H9 (cell line): ENCODE data around the gene RETREG3. TPM values are rescaled to one million over a fixed set of nuclear protein-coding genes. Genes with fewer than 3 reads are reported as not detected.
A peak's percentile ranks its signal among the peaks of the same experiment; 100 is the strongest.

Experiments used
- DNase-seq: peaks from one replicate; pipeline ENCODE4 v3.0.0-alpha.2; 2017
- H2AFZ ChIP-seq: one replicate; pipeline ENCODE4 v1.6.1; 2013; ENCODE audit warnings: mild to moderate bottlenecking, low read length, control low read depth, moderate library complexity
- H2AK5ac ChIP-seq: 2 replicates; pipeline ENCODE4 v1.6.1; 2013; ENCODE audit warnings: low read length, control low read depth, mixed read lengths; ENCODE audit not compliant: insufficient read length
- H2BK120ac ChIP-seq: one replicate; pipeline ENCODE4 v1.6.1; 2013; ENCODE audit warnings: low read depth, mild to moderate bottlenecking, low read length, control low read depth, inconsistent platforms; ENCODE audit not compliant: poor library complexity, severe bottlenecking
- H2BK12ac ChIP-seq: 2 replicates; pipeline ENCODE4 v1.6.1; 2013; ENCODE audit warnings: low read length, control low read depth, mixed read lengths, low read depth; ENCODE audit not compliant: insufficient read length
- H2BK15ac ChIP-seq: 2 replicates; pipeline ENCODE4 v1.6.1; 2013; ENCODE audit warnings: low read depth, low read length, control low read depth
- H2BK20ac ChIP-seq: one replicate; pipeline ENCODE4 v1.6.1; 2013; ENCODE audit warnings: low read depth, mild to moderate bottlenecking, low read length, control low read depth, inconsistent platforms; ENCODE audit not compliant: poor library complexity, severe bottlenecking
- H2BK5ac ChIP-seq: 2 replicates; pipeline ENCODE4 v1.6.1; 2013; ENCODE audit warnings: low read length, control low read depth, mixed read lengths; ENCODE audit not compliant: insufficient read length
- H3K14ac ChIP-seq: 2 replicates; pipeline ENCODE4 v1.6.1; 2013; ENCODE audit warnings: low read length, control low read depth; ENCODE audit not compliant: insufficient read depth
- H3K18ac ChIP-seq: 2 replicates; pipeline ENCODE4 v1.6.1; 2013; ENCODE audit warnings: low read depth, mild to moderate bottlenecking, mixed read lengths, low read length, control low read depth; ENCODE audit not compliant: insufficient read length
- H3K23ac ChIP-seq: 2 replicates; pipeline ENCODE4 v1.6.1; 2013; ENCODE audit warnings: low read length, control low read depth, mixed read lengths, low read depth; ENCODE audit not compliant: insufficient read length
- H3K23me2 ChIP-seq: 2 replicates; pipeline ENCODE4 v1.6.1; 2013; ENCODE audit warnings: low read depth, mild to moderate bottlenecking, mixed read lengths, low read length, control low read depth; ENCODE audit not compliant: insufficient read length, poor library complexity, severe bottlenecking
- H3K27ac ChIP-seq: 2 replicates; pipeline ENCODE4 v1.5.1; 2013; ENCODE audit warnings: low read length, control low read depth, mixed read lengths, low read depth; ENCODE audit not compliant: insufficient read length
- H3K27me3 ChIP-seq: 2 replicates; pipeline ENCODE4 v1.6.1; 2013; ENCODE audit warnings: low read length, control low read depth, inconsistent platforms; ENCODE audit not compliant: insufficient read depth
- H3K4ac ChIP-seq: 2 replicates; pipeline ENCODE4 v1.6.1; 2013; ENCODE audit warnings: low read depth, mild to moderate bottlenecking, control low read depth, inconsistent platforms, low read length, moderate library complexity
- H3K4me1 ChIP-seq: 2 replicates; pipeline ENCODE4 v1.6.1; 2013; ENCODE audit warnings: low read length, control low read depth, inconsistent platforms; ENCODE audit not compliant: insufficient read depth
- H3K4me2 ChIP-seq: 2 replicates; pipeline ENCODE4 v1.6.1; 2013; ENCODE audit warnings: low read length, control low read depth, mixed read lengths; ENCODE audit not compliant: insufficient read length, insufficient read depth
- H3K56ac ChIP-seq: 2 replicates; pipeline ENCODE4 v1.6.1; 2013; ENCODE audit warnings: low read depth, mild to moderate bottlenecking, mixed read lengths, low read length, control low read depth; ENCODE audit not compliant: insufficient read length
- H3K79me1 ChIP-seq: 2 replicates; pipeline ENCODE4 v1.6.1; 2013; ENCODE audit warnings: low read depth, mild to moderate bottlenecking, moderate library complexity, low read length, control low read depth, inconsistent platforms; ENCODE audit not compliant: insufficient read depth, poor library complexity, severe bottlenecking
- H3K79me2 ChIP-seq: 2 replicates; pipeline ENCODE4 v1.6.1; 2013; ENCODE audit warnings: low read length, control low read depth, inconsistent platforms; ENCODE audit not compliant: insufficient read depth
- H3K9ac ChIP-seq: 2 replicates; pipeline ENCODE4 v1.6.1; 2013; ENCODE audit warnings: low read length, control low read depth, mixed read lengths; ENCODE audit not compliant: insufficient read length; ENCODE audit errors: extremely low read depth
- H3K9me3 ChIP-seq: one replicate; pipeline ENCODE4 v1.6.1; 2013; ENCODE audit warnings: low read depth, low read length, inconsistent platforms; ENCODE audit not compliant: control insufficient read depth
- H3T11ph ChIP-seq: one replicate; pipeline ENCODE4 v1.6.1; 2013; ENCODE audit warnings: mild to moderate bottlenecking, low read length, control low read depth, inconsistent platforms
- H4K20me1 ChIP-seq: one replicate; pipeline ENCODE4 v1.6.1; 2013; ENCODE audit not compliant: control insufficient read depth, insufficient read length, insufficient read depth
- H4K5ac ChIP-seq: 2 replicates; pipeline ENCODE4 v1.6.1; 2013; ENCODE audit warnings: low read depth, mild to moderate bottlenecking, mixed read lengths, low read length, control low read depth; ENCODE audit not compliant: insufficient read length
- H4K8ac ChIP-seq: replicated peaks from 2 replicates; pipeline ENCODE4 v1.6.1; 2013; ENCODE audit warnings: low read length, control low read depth, mixed read lengths, low read depth; ENCODE audit not compliant: insufficient read length
- H4K91ac ChIP-seq: 2 replicates; pipeline ENCODE4 v1.6.1; 2013; ENCODE audit warnings: low read depth, mild to moderate bottlenecking, moderate library complexity, mixed read lengths, low read length, control low read depth; ENCODE audit not compliant: insufficient read length
- H3K27ac Mint-ChIP-seq, 3 experiments: 2 replicates in 2 of 3; 3 replicates in 1 of 3; pipeline ENCODE4 v1.8.0; 2020 to 2021; ENCODE audit warnings: mixed read lengths in 3 of 3, mild to moderate bottlenecking in 1 of 3, moderate library complexity in 1 of 3
- H3K27me3 Mint-ChIP-seq: 2 replicates; pipeline ENCODE4 v1.8.0; 2021; ENCODE audit warnings: low read depth, mild to moderate bottlenecking, moderate library complexity, mixed read lengths
- H3K36me3 Mint-ChIP-seq, 3 experiments: 2 replicates in 2 of 3; 3 replicates in 1 of 3; pipeline ENCODE4 v1.8.0; 2020 to 2021; ENCODE audit warnings: low read depth in 3 of 3, mixed read lengths in 3 of 3; ENCODE audit not compliant: insufficient read depth in 1 of 3
- H3K4me1 Mint-ChIP-seq, 2 experiments: 2 replicates each; pipeline ENCODE4 v1.8.0; 2020; ENCODE audit warnings: mixed read lengths in 2 of 2
- H3K4me3 Mint-ChIP-seq, 2 experiments: 2 replicates in 1 of 2; 3 replicates in 1 of 2; pipeline ENCODE4 v1.8.0; 2020 to 2021; ENCODE audit warnings: mild to moderate bottlenecking in 2 of 2, mixed read lengths in 2 of 2, moderate library complexity in 1 of 2
- H3K9me3 Mint-ChIP-seq, 2 experiments: 2 replicates in 1 of 2; 3 replicates in 1 of 2; pipeline ENCODE4 v1.8.0; 2020; ENCODE audit warnings: mild to moderate bottlenecking in 2 of 2, mixed read lengths in 2 of 2, moderate library complexity in 1 of 2
- WGBS: extraction: QIAGEN DNeasy Blood & Tissue Kit; methylation state at CpG from one replicate; pipeline ENCODE4 v1.1.7; 2013; ENCODE audit warnings: missing lambda C conversion rate, low lambda C conversion rate, mixed read lengths; ENCODE audit not compliant: insufficient read length; ENCODE audit errors: extremely low coverage; 5-methylcytosine and 5-hydroxymethylcytosine counted together
- total RNA-seq: library from RNA; stranded (reverse); gene quantifications from 2 replicates; pipeline ENCODE4 v1.2.1, GENCODE V29; 2021
- TF ChIP-seq, protein P1 (sequence below): fragments of 200-600 bp; sonication (generic); conservative IDR thresholded peaks from 3 replicates; pipeline ENCODE4 v1.8.0; 2021; ENCODE audit warnings: antibody characterized with exemption, mild to moderate bottlenecking

The RETREG3 gene
- total RNA-seq, 1 experiment from 2014 or later = 47.3 TPM

DNA sequence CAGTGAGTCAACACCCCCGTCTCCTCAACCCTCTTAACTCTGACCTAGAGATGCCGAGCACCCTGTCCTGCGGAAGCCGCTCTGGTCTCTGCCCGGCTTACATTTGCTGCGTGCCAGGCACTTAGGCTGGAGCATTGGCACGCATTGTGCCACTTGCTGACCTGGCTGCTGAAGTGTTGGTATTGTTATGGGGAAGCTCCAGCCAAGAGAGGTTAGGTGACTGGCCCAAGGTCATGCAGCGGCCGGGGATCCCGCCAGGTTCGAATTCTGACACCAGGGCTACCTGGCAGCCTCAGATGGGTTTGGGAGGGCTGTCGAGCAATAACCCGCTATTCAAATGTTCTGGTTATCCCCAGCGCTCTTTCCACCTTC is 61.5 kb downstream of the RETREG3 start:
- no peaks in the 10 kb centered on the region for H3K4me1 ChIP-seq
- no peak overlapping the region for H2AK5ac ChIP-seq
- H3K79me2 ChIP-seq = no peaks in the 10 kb centered on the region
- H4K20me1 ChIP-seq = no peaks in the 10 kb centered on the region
- no peaks in the 10 kb centered on the region for H3K9me3 Mint-ChIP-seq
- H2BK20ac ChIP-seq = no peak overlapping the region
- no peak overlapping the region for H4K8ac ChIP-seq
- no peak overlapping the region for H3T11ph ChIP-seq
- no peaks in the 10 kb centered on the region for H3K27me3 ChIP-seq
- H4K5ac ChIP-seq = no peak overlapping the region
- H3K4me2 ChIP-seq = peak overlapping the region; percentile 49
- H3K4me3 Mint-ChIP-seq = peak overlapping the region; percentile 56 to 63; a peak in 3 of 5 replicates
- no peak overlapping the region; a peak in 1 of 7 replicates for H3K27ac Mint-ChIP-seq
- H3K14ac ChIP-seq = no peak overlapping the region
- H2BK12ac ChIP-seq = no peak overlapping the region
- H2BK120ac ChIP-seq = no peak overlapping the region
- H3K4ac ChIP-seq = no peak overlapping the region
- no peaks in the 10 kb centered on the region for H3K79me1 ChIP-seq
- H3K56ac ChIP-seq = no peak overlapping the region
- no peak overlapping the region; the same call in 1 of the 2 replicates for H2BK15ac ChIP-seq
- H3K23ac ChIP-seq = no peak overlapping the region
- no peak overlapping the region for H2BK5ac ChIP-seq
- H3K4me1 Mint-ChIP-seq = peaks cover 4 to 15% of the 10 kb centered on the region in 2 experiments; a peak in 3 of 4 replicates
- TF ChIP-seq, protein P1, sequence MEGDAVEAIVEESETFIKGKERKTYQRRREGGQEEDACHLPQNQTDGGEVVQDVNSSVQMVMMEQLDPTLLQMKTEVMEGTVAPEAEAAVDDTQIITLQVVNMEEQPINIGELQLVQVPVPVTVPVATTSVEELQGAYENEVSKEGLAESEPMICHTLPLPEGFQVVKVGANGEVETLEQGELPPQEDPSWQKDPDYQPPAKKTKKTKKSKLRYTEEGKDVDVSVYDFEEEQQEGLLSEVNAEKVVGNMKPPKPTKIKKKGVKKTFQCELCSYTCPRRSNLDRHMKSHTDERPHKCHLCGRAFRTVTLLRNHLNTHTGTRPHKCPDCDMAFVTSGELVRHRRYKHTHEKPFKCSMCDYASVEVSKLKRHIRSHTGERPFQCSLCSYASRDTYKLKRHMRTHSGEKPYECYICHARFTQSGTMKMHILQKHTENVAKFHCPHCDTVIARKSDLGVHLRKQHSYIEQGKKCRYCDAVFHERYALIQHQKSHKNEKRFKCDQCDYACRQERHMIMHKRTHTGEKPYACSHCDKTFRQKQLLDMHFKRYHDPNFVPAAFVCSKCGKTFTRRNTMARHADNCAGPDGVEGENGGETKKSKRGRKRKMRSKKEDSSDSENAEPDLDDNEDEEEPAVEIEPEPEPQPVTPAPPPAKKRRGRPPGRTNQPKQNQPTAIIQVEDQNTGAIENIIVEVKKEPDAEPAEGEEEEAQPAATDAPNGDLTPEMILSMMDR = no peak
- H3K27ac ChIP-seq = no peak overlapping the region
- WGBS = no CpG with 5 or more reads among the region's 14 CpGs
- H3K9me3 ChIP-seq = no peaks in the 10 kb centered on the region
- H4K91ac ChIP-seq = no peak overlapping the region
- DNase-seq = no peak
- H3K9ac ChIP-seq = no peak overlapping the region
- no peak overlapping the region for H3K18ac ChIP-seq
- H3K23me2 ChIP-seq = peaks cover 13% of the 10 kb centered on the region
- no peak overlapping the region for H2AFZ ChIP-seq
- H3K36me3 Mint-ChIP-seq = peaks cover 2 to 10% (median 4%) of the 10 kb centered on the region in 3 experiments; a peak in 4 of 7 replicates
- H3K27me3 Mint-ChIP-seq = peaks cover 9% of the 10 kb centered on the region; the same call in 1 of the 2 replicates
